NCI-H524 (cell line): ENCODE data around the gene CDC42BPB.
A peak's percentile ranks its signal among the peaks of the same experiment; 100 is the strongest.

ENCODE experiments used
- DNase-seq, 2 experiments: peaks; one replicate each; lab custom pipeline; 2025; lab: John Stamatoyannopoulos, UW

The CDC42BPB gene, protein sequence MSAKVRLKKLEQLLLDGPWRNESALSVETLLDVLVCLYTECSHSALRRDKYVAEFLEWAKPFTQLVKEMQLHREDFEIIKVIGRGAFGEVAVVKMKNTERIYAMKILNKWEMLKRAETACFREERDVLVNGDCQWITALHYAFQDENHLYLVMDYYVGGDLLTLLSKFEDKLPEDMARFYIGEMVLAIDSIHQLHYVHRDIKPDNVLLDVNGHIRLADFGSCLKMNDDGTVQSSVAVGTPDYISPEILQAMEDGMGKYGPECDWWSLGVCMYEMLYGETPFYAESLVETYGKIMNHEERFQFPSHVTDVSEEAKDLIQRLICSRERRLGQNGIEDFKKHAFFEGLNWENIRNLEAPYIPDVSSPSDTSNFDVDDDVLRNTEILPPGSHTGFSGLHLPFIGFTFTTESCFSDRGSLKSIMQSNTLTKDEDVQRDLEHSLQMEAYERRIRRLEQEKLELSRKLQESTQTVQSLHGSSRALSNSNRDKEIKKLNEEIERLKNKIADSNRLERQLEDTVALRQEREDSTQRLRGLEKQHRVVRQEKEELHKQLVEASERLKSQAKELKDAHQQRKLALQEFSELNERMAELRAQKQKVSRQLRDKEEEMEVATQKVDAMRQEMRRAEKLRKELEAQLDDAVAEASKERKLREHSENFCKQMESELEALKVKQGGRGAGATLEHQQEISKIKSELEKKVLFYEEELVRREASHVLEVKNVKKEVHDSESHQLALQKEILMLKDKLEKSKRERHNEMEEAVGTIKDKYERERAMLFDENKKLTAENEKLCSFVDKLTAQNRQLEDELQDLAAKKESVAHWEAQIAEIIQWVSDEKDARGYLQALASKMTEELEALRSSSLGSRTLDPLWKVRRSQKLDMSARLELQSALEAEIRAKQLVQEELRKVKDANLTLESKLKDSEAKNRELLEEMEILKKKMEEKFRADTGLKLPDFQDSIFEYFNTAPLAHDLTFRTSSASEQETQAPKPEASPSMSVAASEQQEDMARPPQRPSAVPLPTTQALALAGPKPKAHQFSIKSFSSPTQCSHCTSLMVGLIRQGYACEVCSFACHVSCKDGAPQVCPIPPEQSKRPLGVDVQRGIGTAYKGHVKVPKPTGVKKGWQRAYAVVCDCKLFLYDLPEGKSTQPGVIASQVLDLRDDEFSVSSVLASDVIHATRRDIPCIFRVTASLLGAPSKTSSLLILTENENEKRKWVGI (N-terminal part only)

DNA sequence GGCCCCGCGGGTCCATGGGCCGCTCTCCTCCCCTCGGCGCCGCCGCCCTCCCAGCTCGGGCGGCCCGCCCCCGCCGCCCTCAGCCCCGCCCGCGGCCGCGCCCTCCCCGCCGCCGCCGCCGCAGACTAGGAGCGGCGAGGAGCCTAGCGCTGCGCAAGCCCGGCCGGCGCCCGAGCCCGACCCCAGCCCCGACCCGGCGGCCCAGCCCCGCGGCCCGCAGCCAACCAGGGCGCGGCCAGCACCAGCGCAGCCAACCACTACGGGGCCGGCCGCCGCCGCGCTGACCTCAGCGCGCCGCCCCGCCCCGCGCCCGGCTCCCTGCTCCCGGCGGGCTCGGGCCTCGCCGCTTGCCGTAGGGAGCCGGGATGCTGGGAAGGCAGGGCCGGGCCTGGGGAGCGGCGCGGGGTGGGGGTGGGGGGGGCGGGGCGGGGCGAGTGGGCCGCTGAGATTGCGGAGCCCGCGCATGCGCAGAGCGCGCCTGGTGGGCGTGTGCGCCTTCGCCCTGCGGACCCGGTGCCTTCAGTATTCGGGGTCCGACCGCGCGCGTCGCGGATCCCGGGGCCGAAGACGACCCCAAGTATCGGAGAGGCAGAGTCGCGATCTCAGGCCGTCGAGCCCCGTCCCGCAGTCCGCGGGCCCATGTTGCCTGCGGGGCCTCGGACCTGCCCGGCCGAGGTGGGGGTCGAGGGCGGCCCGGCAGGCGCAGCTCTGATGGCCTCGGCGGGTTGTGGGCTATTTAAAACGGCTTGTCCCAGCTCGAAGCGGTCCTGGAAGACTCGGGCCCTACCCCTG is at the start of gene CDC42BPB:
TSS of gene CDC42BPB (minus strand) at position 178 of the 792 bp plus-strand sequence. CDS start 376 bp downstream, outside the sequence.
- peak; percentile 85 to 95 for DNase-seq

DNA sequence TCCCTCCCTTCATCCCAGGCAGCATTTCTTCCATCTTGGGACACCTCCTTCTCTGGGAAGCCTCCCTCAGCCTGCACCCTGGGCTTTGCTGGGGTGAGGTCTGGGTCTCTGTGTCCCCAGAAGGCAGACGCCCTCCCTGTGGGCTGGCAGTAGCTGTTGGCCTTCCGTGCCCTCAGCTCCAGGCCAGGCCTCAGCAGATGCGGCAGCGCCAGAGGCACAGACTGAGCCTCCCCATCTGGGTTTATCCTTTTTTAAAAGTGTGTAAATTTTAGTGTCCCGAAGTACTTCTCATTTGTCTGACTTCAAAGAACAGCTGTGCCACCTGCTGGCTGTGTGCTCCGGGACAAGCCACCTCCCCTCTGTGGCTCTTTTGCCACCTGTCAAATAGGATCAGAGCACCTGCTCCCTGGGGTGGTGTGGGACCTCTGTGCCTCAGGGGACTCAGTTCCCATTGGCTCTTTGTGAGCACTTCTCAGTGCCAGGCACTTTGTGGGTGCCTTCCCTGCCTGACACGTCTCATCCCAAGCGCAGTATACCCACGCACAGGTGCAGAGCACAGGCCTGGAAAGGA is 48.3 kb upstream of the CDC42BPB start:
- peak; percentile 96 to 98 for DNase-seq

DNA sequence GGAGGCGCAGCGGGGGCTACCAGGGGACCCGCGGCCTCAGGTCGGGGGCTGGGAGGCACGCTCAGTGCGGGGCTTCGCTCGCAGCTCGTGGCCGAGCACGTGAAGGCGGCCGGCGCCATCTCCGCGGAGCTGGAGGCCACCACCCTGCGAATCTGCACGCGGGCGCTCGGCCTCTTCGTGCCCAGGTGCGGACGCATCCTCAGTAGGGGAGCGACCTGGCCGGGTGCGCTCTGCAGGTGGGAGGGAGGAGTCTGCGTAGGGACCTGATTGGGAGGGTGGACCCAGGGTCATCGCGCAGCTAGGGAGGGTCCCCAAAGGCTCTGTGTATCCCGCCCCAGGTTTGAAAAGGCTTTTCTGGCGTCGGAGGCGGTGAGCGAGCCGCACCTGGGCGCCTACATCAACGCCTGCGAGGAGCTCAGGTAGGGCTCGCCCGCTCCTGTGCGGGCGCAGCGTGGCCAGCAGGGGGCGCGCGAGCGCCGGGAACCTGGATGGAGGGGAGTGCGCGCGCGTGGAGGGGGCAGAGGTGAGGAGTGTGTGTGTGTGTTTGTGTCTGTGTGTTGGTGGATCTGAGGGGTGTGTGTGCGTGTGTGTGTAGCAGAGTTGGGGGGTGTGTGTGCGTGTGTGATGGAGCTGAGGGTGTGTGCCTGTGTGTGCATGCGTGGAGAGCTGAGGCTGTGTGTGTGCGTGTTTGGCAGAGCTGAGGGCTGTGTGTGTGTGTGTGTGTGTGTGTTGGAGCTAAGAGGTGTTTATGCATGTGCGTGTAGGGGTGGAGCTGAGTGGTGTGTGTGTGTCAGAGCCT is 47.5 kb upstream of the CDC42BPB start:
- DNase-seq = peak; percentile 44 to 74

DNA sequence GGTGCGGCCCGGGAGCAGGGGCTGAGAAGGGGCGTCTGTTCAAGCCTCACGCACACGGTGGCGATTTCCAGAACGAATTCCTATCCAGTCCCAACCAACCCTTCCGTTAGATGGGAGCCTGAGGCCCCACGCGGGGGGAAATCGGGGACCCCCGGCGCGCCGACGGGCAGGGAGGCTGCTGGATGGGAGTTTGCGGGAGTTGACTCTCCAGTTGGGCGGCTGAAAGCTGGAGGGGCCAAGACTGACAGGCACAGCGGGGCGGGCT is 47.0 kb upstream of the CDC42BPB start:
- peak in 1 of 2 experiments; percentile 67 for DNase-seq

DNA sequence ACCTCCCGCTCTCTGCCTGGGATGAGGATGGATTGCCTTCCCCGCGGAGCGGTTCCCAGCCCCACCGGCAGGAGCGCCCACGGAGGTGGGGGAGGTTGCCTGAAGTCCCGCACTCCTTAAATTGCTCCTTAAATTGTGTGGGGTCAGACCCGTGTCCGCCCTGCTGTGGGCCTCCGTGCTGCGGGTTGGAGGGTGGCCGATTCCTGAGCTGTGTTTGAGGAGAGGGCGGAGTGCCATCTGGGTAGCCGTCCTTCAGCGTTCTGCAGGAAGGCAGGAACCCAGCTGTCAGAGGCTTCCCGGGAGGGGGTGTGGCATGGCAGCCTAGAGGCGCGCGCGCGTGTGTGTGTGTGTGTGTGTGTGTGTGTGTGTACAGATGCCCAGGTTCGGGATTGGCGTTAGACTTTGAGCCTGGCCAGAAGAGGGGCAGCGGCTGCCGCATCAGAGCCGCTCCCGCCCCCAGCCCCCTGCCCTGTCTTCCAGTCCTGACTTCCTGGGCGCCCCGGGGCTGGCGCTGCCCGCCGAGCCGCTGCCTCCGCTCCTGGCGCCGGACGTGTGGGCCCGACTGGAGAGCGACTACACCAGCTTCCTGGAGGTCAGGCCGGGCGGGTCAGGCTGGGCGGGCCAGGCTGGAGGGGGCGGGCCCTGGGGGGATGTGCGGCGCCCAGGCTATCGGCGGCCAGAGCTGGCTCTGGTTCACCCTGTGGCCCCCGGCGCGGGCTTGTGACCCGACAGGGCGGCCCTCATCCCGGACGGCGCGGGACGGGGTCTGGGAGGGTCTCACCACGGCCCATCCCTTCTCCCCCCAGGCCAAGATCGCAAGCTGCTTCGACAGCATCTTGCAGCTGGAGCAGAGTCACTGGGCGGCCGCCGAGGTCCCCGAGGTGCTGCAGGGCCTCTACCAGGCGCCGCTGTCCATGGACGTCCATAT is 46.4 kb upstream of the CDC42BPB start:
- peak; percentile 92 to 97 for DNase-seq

DNA sequence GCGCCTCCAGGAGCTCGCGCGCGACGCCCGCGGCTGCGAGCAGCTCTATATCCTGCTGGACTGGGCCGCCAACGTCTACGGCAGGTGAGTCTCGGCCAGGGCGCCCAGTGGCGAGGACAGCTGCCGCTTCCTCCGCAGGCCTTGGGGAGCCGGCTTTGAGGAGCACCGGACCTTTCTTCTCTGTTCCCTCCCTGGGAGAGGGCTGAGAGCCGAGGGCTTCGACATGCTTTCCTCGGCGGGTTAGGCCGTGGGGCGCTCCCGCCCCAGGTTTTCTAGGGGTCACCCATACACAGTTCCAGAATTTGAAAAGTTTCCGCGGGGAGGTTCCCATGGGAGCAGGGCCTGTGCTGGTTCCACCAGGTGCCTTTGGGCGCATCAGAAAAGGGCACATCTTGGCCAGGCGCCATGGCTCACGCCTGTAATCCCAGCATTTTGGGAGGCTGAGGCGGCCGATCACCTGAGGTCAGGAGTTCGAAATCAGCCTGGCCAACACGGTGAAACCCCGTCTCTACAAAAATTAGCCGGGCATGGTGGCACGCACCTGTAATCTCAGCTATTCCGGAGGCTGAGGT is 45.4 kb upstream of the CDC42BPB start:
- no peak for DNase-seq

DNA sequence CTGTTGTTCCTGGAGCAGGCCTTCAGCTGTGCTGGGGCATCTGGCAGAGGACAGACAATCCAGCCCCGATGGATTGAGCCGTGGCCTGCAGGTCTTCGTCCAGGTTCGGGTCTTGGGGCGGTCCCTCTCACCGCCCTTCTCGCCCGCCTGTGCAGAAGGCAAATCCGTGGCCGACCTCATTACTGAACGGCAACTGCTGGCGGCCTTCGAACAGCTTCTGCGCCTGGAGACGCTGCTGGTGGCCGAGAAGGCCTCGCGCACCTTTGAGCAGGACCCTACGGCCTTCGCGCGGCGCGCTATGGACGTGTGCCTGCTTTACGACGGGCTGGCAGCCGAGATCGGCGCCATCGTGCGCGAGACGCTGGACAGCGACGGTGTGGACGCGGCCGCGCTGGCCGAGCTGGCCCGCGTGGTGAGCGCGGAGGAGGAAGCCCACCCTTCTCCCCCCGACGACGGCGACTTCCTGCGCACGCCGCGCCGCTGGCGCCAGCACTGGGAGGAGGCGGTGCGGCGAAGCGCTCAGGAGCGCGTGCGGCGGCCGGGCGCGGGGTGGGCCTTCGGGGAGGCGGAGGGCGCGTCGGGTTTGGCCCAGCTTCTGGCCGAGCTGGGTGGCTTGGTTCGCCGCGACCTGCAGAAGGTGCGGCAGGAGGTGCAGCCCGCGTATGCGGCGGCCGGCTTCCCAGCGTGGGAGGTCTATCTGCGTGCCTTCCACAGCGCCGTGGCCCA is 44.8 kb upstream of the CDC42BPB start:
- DNase-seq = no peak

DNA sequence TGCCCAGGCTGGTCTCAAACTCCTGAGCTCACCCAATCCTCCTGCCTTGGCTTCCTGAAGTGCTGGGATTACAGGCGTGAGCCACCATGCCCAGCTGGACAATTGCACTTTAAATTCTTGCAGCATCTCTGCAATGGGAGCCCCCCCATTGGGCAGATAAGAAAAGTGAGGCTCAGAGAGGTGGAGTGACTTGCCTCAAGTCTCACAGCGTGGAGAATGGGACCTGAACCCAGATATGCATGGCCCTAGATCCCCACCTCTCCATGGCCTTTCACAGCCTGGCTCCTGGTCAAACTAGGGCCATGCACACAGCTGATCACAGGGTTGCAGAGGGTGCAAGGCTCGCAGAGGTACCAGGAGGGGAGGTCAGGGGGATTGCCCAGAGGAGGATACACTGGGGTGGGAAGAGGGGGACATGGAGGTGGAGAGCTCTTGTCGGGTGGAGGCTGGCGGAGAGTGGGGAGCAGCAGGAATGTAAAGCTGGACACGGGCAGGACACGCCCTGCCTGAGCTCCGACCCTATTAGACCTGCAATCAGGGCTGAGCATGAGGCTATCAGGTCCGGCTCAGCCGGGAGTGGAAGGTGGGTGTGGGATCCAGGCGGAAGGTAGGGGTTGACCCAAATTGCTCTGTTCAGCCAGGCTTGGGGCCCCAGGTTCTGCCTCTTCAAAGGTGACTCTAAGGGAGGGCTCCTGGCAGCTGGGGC is 44.1 kb upstream of the CDC42BPB start:
- DNase-seq = no peak

DNA sequence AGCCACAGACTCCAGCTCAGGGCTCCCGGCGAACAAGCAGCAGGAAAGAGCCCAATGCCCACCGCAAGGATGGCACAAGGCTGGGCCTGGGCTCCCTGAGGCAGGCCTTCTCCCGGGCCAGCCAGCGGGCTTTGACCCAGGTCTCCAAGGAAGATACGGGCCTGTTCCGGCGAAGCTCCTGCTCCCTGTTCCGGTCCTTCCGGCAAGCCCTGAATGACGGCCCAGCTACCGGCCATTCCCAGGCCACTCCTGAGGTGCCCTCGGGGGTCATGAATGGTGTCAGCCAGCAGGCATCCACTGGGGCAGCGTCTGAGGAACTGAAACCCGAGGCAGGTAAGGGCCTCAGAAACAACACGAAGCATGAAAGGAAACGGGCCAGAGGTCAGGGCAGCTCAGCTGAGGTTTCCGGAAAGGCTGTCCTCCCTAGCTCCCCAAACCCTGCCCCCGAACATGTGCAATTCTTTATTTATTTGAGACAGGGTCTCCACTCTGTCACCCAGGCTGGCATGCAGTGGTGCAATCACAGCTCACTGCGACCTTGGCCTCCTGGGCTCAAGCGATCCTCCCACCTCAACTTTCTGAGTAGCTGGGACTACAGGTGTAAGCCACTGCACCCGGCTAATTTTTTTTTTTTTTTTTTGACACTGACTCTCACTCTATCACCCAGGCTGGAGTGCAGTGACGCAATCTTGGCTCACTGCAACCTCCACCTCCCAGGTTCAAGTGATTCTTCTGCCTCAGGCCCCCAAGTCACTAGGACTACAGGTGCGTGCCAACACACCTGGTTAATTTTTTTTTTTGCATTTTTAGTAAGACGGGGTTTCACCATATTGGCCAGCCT is 43.2 kb upstream of the CDC42BPB start:
- DNase-seq = no peak

DNA sequence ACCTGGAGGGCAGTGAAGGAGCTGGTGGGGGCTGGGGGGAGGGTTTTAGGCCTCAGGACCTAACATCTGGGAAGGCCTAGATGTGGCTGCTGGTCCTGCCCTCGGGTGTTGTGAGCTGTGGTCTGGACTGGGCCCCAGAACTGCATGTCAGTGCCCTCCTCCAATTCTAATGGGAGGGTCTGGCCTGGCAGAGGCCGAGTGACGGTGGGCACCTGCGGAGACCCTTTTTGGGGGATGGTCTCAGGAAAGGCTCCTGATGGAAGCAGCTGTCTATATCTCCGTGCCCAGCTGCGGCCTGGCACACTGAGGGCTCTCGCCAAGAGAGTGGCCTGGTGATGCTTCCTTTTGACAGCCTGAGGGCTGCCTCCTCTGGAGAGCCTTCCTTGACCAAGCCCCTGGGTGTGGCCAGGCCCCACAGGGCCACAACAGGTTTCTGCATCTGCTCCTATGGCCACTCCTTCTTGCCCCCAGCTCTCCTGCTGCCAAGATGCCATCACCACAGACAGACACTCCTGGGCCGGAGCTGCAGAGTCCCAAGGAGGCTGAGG is 42.5 kb upstream of the CDC42BPB start:
- DNase-seq = no peak

DNA sequence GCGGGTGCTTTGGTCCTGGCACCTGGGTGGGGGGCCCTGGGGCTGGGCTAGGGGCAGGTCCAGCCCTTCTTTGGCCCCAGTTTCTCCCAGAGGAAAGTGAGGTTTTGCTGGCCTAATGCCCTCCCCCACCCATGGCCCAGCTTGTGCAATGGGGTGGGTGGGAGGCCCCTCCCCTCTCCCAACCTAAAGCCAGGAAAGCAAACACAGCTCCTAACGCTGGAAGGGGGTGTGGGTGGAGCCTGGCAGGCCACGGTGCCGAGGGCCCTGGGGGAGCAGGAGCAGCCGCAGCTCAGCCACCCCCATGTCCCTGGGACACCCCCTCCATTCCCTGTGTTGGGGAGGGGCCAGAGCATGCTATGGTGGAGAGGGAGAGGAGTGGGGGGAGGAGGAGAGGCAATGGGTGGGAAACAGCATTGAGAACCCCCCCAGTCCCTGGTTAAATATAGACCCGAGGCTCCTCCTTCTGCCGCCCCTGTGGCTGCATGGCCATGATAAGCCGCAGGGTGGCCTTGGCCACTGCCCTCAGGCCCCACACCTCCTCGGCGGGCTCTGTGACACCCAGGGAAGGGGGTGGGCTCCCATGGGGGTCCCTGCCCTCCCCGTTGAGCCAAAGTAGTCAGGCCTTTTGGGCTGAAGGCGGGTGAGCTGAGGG is 41.9 kb upstream of the CDC42BPB start:
- no peak for DNase-seq

DNA sequence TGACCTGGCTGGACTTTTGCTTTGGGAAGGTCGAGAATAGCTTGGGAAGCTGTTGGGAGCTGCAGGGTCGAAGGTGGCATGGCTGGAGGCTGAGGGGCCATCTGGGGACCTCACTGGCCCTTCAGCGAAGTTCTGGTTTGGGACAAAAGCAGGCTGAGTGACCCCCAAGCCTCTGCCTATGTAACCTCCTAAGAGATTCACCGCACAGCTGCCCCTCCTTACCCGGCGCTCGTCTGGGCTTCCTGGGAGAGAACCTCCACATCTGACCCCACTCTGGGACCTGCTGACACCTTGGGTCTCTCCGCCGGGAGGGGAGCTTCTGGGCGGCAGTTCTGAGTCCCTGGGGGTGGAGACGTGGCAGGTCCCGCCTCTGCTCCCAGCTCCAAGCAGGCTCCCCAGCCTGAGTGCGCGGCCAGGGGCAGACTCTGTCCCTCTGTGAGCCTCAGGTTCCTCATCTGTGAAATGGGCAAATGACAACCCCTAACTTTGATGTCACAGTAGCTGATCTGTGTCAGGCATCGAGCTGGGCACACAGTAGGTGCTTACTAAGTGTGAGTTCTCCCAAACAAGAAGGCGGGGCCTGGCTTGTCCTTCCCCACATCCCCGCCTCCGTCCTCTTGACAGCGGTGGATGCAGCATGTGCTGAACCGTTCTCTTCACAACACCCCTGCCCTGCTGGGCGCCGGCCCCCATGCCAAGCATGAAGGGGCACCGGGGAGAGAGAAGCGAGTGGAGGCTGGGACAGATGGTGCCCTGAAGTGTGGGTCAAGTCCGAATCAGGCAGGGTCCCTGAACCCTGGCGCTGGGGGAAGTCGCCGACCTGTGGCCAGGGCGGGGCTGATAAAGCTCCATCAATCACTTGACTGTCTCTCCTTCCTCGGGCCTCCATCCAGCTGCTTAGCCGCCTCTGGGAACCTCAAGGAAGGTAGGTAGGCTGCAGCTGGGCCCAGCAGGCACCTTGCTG is 40.9 kb upstream of the CDC42BPB start:
- DNase-seq = no peak

DNA sequence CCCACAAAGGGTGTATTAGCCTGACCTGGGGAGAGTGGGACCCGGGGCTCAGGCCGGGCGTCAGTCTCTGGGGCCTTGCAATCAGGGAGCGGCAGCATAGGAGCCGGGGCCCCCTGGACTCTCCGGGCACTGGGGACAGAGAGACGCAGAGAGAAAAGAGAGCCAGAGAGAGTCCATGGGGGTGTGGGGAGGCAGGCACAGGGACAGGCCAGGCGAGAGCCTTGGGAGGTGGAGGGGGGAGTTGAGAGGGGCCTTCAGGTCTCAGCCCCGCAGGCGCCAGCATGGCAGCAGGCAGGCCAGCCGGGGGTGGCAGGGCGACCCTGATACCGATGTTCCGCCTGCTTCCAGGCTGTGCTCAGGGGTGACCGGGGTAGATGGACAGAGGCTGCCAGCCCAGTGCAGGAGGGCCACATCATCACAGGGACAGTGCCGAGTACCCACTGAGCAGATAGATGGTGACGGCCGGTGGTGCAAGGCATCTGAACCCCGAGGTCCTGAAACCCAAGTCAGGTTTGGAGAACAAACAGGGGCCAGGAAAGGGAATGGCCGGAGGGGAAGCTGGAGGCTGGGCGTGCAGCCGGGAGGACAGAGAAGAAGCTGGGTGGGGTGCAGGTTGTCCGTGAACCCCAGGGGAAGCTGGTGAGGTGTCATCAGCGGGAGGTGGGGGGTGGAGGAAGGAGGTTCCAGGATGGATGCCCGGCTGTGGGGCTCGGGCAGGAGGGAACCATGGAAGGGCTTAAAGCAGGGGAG is 40.1 kb upstream of the CDC42BPB start:
- DNase-seq = no peak

DNA sequence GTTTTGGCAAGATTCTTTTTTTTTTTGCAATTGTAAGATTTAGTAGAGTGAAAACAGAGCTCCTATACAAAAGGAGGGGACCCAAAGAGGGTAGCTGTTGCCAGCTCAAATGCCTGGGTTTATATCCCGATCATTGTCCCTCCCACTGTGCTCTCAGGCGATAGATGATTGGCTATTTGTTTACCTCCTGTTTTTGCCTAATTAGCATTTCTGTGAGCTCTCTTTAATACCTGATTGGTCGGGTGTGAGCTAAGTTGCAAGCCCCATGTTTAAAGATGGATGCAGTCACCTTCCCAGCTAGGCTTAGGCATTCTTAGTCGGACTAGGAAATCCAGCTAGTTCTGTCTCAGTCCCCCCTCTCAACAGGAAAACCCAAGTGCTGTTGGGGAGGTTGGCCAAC is 39.0 kb upstream of the CDC42BPB start:
- no peak for DNase-seq
